ENCODE results near the gene SBSN. TPM values are rescaled to one million over a fixed set of nuclear protein-coding genes. Genes with fewer than 3 reads are reported as not detected.

The SBSN gene
- total and polyA plus RNA-seq, 8 donors, result 0.15 to 0.16 TPM; not detected in 6

- H3K36me3 ChIP-seq, result no peaks in the 10 kb centered on the region
- peaks cover 0 to under 1% (median 0%) of the 10 kb centered on the region in 3 donors for H3K4me1 ChIP-seq
- ATAC-seq (no peak), DNase-seq (no peak), FAIRE-seq (no peak)
- no peaks in the 10 kb centered on the region for H3K27me3 ChIP-seq
- H3K9me3 ChIP-seq, result no peaks in the 10 kb centered on the region
- intact Hi-C loops (cut with DNase I), result no loop called here
- no peak overlapping the region for H3K27ac ChIP-seq
- WGBS, 2 donors, result 81 to 85% methylated on average over 6 of the region's 6 CpGs
- TF ChIP-seq CTCF (IDR thresholded peaks at IDR 0.05), result no peak
- no peak overlapping the region for H3K4me3 ChIP-seq
Measured at GRCh38 chr19:35539314-35539713, 11.2 kb upstream of the SBSN start.

- H3K27me3 ChIP-seq, result peaks cover 0 to 4% (median 0%) of the 10 kb centered on the region in 4 donors
- no peak for FAIRE-seq
- H3K27ac ChIP-seq, result no peak overlapping the region
- intact Hi-C loops (cut with DNase I), result no loop called here
- H3K9me3 ChIP-seq, result no peaks in the 10 kb centered on the region
- DNase-seq, result no peak
- TF ChIP-seq CTCF (IDR thresholded peaks at IDR 0.05), result no peak
- WGBS, 2 donors, result 65 to 74% methylated on average over 10 of the region's 10 CpGs
- no peak for ATAC-seq
- H3K4me1 ChIP-seq, result no peaks in the 10 kb centered on the region
- H3K36me3 ChIP-seq, result no peaks in the 10 kb centered on the region
- H3K4me3 ChIP-seq, result no peak overlapping the region
Measured at GRCh38 chr19:35534803-35535480, 6.8 kb upstream of the SBSN start.

DNA sequence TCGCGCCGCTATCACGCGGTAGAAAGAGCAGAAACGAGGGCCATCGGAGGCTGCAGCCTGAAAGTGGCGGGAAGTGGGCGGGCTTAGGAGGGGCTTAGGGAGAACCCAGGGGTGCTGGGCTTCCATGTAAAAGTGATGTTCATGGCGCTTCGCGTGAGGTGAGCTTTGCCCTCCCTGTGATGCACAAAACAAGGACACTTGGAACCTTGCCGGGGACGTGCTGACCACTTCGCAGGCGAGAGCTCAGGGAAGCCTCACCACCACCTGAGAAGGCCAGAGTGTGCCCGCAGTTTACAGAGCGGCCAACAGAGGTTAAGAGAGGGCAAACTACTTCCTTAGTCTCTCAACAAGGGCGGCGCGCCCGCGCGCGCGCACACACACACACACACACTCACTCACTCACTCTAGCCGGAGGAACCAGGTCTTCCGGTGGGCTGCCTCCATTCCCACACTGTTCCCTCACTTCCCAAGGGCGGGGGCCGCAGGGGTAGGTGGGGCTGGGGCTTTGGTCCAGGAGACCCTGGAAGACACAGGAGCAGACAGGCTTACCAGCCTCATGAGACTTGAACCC lies 5.8 kb upstream of the SBSN start:
- no peak overlapping the region for H3K4me3 ChIP-seq
- no peak for DNase-seq

DNA sequence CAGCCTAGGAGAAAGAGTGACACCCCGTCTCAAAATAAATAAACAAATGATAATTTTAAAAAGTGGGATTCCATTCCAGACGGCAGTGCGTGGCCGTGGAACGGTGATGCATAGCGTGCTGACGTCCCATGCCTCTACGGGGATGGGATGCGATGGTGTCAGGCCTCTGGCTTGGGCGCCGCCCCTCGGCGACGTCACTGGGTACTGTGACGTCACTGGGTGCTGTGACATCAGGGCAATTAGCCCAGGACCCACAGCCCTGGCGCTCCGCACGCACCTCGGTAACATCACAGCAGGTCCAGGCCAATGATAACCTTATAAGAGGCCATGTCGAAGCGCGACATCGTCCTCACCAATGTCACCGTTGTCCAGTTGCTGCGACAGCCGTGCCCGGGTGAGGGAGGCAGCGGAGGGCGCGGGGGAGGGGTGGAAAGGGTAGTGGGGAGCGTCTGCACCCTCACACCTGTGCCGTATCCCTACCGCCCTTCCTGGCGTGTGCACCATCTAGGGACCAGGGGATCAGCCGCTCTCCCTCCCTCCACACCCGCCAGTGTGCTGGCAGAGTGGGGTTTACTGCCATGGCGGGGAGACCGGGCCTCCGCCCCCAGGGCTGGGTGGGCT lies 5.2 kb upstream of the SBSN start, which contains the start of gene GAPDHS:
Gene GAPDHS, plus strand, starts transcription at position 256 of the 621 bp plus-strand sequence. Its CDS starts 72 bp downstream, at position 328.
- Histone ChIP-seq H3K4me3 (no peak within 1 kb of the TSS), H3K4me1 (no peaks in the 10 kb centered on the region), H3K27me3 (peaks cover 0 to 4% (median 0%) of the 10 kb centered on the region in 4 donors), H3K27ac (no peak within 1 kb of the TSS), H3K9me3 (no peaks in the 10 kb centered on the region), H3K36me3 (no peaks in the 10 kb centered on the region)
- WGBS, 2 donors, result 29 to 34% methylated on average over 36 to 39 of the region's 39 CpGs
- no peak for FAIRE-seq
- peak in 1 of 4 donors; percentile 17 for ATAC-seq
- no peak for TF ChIP-seq CTCF (IDR thresholded peaks at IDR 0.05)
- DNase-seq, result no peak
- intact Hi-C loops (cut with DNase I), result no loop called here

More for the DNA sequence above, 5.8 kb upstream of the SBSN start:
- Histone ChIP-seq H3K4me1 (no peaks in the 10 kb centered on the region), H3K9me3 (no peaks in the 10 kb centered on the region), H3K27me3 (peaks cover 0 to 4% (median 0%) of the 10 kb centered on the region in 4 donors), H3K27ac (no peak overlapping the region), H3K36me3 (no peaks in the 10 kb centered on the region)
- ATAC-seq, result peak; percentile 61 to 88 (median 82)
- no peak for TF ChIP-seq CTCF (IDR thresholded peaks at IDR 0.05)
- intact Hi-C loops (cut with DNase I), result no loop called here
- FAIRE-seq, result no peak
- WGBS, 2 donors, result 3% methylated on average over 25 to 30 of the region's 30 CpGs

Measured in pancreas (tissue), 10 donors.